GM21390 (cell line): ENCODE data around the gene KLF3.

Source experiments
- ATAC-seq: cut with Tn5 transposase; IDR thresholded peaks from one replicate; pipeline ENCODE4 v1.9.1; 2021; ENCODE audit not compliant: unreplicated experiment

KLF3 gene

GRCh38 chr4:38735870-38736269 lies 71.9 kb downstream of the KLF3 start:
- no peak for ATAC-seq

GRCh38 chr4:38738940-38739803 lies 75.2 kb downstream of the KLF3 start:
- ATAC-seq = no peak

GRCh38 chr4:38740303-38740702 lies 76.3 kb downstream of the KLF3 start:
- ATAC-seq = no peak

- ATAC-seq = no peak
Observed at GRCh38 chr4:38743866-38744265, 79.9 kb downstream of the KLF3 start.

- ATAC-seq = no peak
Observed at GRCh38 chr4:38745881-38746280, 81.9 kb downstream of the KLF3 start.

GRCh38 chr4:38747629-38748028 lies 83.6 kb downstream of the KLF3 start:
- no peak for ATAC-seq

GRCh38 chr4:38749336-38749735 lies 85.3 kb downstream of the KLF3 start:
- ATAC-seq = no peak
